Measurements from ENCODE around the gene ETV7.

DNA sequence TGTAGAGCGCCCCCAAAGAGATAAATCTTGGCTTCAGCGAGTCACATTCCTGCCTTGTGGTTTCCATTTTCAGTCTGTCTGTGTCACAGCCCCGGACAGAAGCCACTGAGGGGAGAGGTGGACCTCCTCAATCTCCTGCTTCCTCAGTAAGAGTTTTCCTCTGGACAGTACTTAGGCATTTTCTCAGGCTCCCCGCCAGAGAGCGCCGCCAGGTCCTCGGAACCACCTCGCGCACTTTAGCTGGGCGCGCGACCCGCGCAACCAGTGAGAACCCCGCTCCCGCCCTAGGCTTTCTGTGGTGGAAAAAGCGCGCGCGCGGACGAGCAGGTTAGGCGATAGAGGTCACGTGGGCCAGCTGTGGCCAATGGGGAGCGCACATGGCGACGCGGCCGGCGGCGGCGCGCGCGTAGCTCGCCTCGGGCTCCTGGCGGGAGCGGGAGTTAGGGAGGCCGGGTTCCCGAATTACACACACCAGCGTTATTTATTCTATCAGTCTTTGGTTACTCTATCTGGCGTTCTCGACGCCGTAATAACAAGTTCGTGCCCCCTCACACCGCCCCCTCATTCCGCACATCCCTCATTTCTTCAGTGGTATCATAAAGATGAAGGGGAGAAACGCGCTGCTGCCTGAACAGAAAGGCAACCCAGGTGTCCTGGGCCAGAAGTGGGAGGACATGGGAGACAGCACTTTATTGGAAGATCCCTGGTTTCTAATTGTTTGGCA lies 35.8 kb upstream of the ETV7 start:
- TF ChIP-seq, protein P1, sequence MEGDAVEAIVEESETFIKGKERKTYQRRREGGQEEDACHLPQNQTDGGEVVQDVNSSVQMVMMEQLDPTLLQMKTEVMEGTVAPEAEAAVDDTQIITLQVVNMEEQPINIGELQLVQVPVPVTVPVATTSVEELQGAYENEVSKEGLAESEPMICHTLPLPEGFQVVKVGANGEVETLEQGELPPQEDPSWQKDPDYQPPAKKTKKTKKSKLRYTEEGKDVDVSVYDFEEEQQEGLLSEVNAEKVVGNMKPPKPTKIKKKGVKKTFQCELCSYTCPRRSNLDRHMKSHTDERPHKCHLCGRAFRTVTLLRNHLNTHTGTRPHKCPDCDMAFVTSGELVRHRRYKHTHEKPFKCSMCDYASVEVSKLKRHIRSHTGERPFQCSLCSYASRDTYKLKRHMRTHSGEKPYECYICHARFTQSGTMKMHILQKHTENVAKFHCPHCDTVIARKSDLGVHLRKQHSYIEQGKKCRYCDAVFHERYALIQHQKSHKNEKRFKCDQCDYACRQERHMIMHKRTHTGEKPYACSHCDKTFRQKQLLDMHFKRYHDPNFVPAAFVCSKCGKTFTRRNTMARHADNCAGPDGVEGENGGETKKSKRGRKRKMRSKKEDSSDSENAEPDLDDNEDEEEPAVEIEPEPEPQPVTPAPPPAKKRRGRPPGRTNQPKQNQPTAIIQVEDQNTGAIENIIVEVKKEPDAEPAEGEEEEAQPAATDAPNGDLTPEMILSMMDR (conservative IDR thresholded peaks at IDR 0.05) = peak; percentile 79
- no peak; the same call in 1 of the 2 replicates for TF ChIP-seq ZFX (IDR thresholded peaks at IDR 0.05)

Data from C4-2B (cell line).